GM12878 (cell line): ENCODE data around the gene RETREG3. TPM values are rescaled to one million over a fixed set of nuclear protein-coding genes. Genes with fewer than 3 reads are reported as not detected.
A peak's percentile ranks its signal among the peaks of the same experiment; 100 is the strongest.

Experiments used
- BMI1 ChIP-seq: fragments of 450-650 bp; IDR thresholded peaks from 2 replicates; pipeline ENCODE4 v1.6.1; 2016; ENCODE audit warnings: mild to moderate bottlenecking, moderate library complexity, borderline replicate concordance
- BRCA1 ChIP-seq: IDR thresholded peaks from 2 replicates; pipeline ENCODE4 v1.6.1; 2011; ENCODE audit warnings: low read depth, low read length, improper control_type of control experiment
- CBFB ChIP-seq: IDR thresholded peaks from 2 replicates; pipeline ENCODE4 v1.6.1; 2016; ENCODE audit warnings: antibody characterized with exemption, low read depth
- CHD2 ChIP-seq: IDR thresholded peaks from 2 replicates; pipeline ENCODE4 v1.6.1; 2011; ENCODE audit warnings: low read depth, low read length, improper control_type of control experiment, borderline replicate concordance
- CHD4 ChIP-seq: fragments of 200-600 bp; sonication (generic); IDR thresholded peaks from 2 replicates; pipeline ENCODE4 v1.6.1; 2016; ENCODE audit warnings: mild to moderate bottlenecking
- CREB1 ChIP-seq: IDR thresholded peaks from 2 replicates; pipeline ENCODE4 v1.6.1; 2012; ENCODE audit warnings: low read depth, mild to moderate bottlenecking, inconsistent platforms
- DPF2 ChIP-seq: fragments of 450-650 bp; IDR thresholded peaks from 2 replicates; pipeline ENCODE4 v1.6.1; 2017; ENCODE audit warnings: mild to moderate bottlenecking
- E2F4 ChIP-seq: IDR thresholded peaks from 2 replicates; pipeline ENCODE4 v1.6.1; 2012; ENCODE audit warnings: low read depth, low read length, improper control_type of control experiment
- EED ChIP-seq: sonication (generic); IDR thresholded peaks from 2 replicates; pipeline ENCODE4 v1.6.1; 2016; ENCODE audit warnings: antibody characterized with exemption, low read depth
- FOS ChIP-seq: IDR thresholded peaks from 3 replicates; pipeline ENCODE4 v1.6.1; 2011; ENCODE audit warnings: borderline replicate concordance; ENCODE audit not compliant: insufficient read length; ENCODE audit errors: extremely low read depth
- FOXK2 ChIP-seq: fragments of 450-650 bp; IDR thresholded peaks from 2 replicates; pipeline ENCODE4 v1.6.1; 2017; ENCODE audit warnings: mild to moderate bottlenecking, moderate library complexity
- GABPA ChIP-seq: IDR thresholded peaks from 2 replicates; pipeline ENCODE4 v1.6.1; 2014; ENCODE audit warnings: antibody characterized with exemption, low read depth, mild to moderate bottlenecking, inconsistent platforms
- KAT2A ChIP-seq: conservative IDR thresholded peaks from 2 replicates; pipeline ENCODE4 v1.6.1; 2011; ENCODE audit warnings: low read depth, low read length; ENCODE audit not compliant: control insufficient read depth
- MEF2A ChIP-seq: IDR thresholded peaks from 2 replicates; pipeline ENCODE4 v1.6.1; 2011; ENCODE audit warnings: low read depth, mild to moderate bottlenecking, low read length, moderate library complexity; ENCODE audit not compliant: insufficient read depth
- MLLT1 ChIP-seq: fragments of 450-650 bp; IDR thresholded peaks from 2 replicates; pipeline ENCODE4 v1.6.1; 2016; ENCODE audit warnings: mild to moderate bottlenecking
- MTA2 ChIP-seq: fragments of 450-650 bp; IDR thresholded peaks from 2 replicates; pipeline ENCODE4 v1.6.1; 2016; ENCODE audit warnings: low read depth, mild to moderate bottlenecking, moderate library complexity
- MXI1 ChIP-seq: fragments of 150-350 bp; IDR thresholded peaks from 2 replicates; pipeline ENCODE4 v1.6.1; 2011; ENCODE audit warnings: low read depth, mild to moderate bottlenecking, inconsistent platforms, low read length, improper control_type of control experiment
- MYB ChIP-seq: fragments of 150-350 bp; IDR thresholded peaks from 2 replicates; pipeline ENCODE4 v1.6.1; 2014; ENCODE audit warnings: mild to moderate bottlenecking, low read depth, low read length, borderline replicate concordance
- NFIC ChIP-seq: IDR thresholded peaks from 2 replicates; pipeline ENCODE4 v1.6.1; 2012; ENCODE audit warnings: low read depth, mild to moderate bottlenecking, inconsistent platforms, low read length, moderate library complexity
- NFXL1 ChIP-seq: fragments of 450-650 bp; IDR thresholded peaks from 2 replicates; pipeline ENCODE4 v1.6.1; 2017; ENCODE audit warnings: antibody characterized with exemption, mild to moderate bottlenecking, borderline replicate concordance
- NR2C2 ChIP-seq: IDR thresholded peaks from 2 replicates; pipeline ENCODE4 v1.6.1; 2011; ENCODE audit warnings: borderline replicate concordance, low read depth; ENCODE audit not compliant: control insufficient read depth, insufficient read length
- NRF1 ChIP-seq: conservative IDR thresholded peaks from 2 replicates; pipeline ENCODE4 v1.6.1; 2011; ENCODE audit warnings: mild to moderate bottlenecking, low read depth, low read length, improper control_type of control experiment
- PAX5 ChIP-seq: IDR thresholded peaks from 2 replicates; pipeline ENCODE4 v1.6.1; 2011; ENCODE audit warnings: low read depth, low read length, borderline replicate concordance
- RAD51 ChIP-seq: fragments of 450-650 bp; IDR thresholded peaks from 2 replicates; pipeline ENCODE4 v1.6.1; 2016; ENCODE audit warnings: moderate library complexity, mild to moderate bottlenecking, inconsistent platforms
- RBBP5 ChIP-seq: fragments of 200-600 bp; sonication (generic); conservative IDR thresholded peaks from 2 replicates; pipeline ENCODE4 v1.6.1; 2016
- SMAD1 ChIP-seq: fragments of 450-650 bp; IDR thresholded peaks from 2 replicates; pipeline ENCODE4 v1.6.1; 2018; ENCODE audit warnings: mild to moderate bottlenecking, low read depth; ENCODE audit not compliant: partially characterized antibody
- SMARCA5 ChIP-seq: fragments of 450-650 bp; IDR thresholded peaks from 2 replicates; pipeline ENCODE4 v1.6.1; 2017; ENCODE audit warnings: mild to moderate bottlenecking
- SREBF2 ChIP-seq: IDR thresholded peaks from 2 replicates; pipeline ENCODE4 v1.6.1; 2012; ENCODE audit warnings: mild to moderate bottlenecking, low read length
- STAT3 ChIP-seq: IDR thresholded peaks from 2 replicates; pipeline ENCODE4 v1.6.1; 2011; ENCODE audit warnings: low read depth, low read length, improper control_type of control experiment
- TCF7 ChIP-seq: IDR thresholded peaks from 2 replicates; pipeline ENCODE4 v1.6.1; 2014; ENCODE audit warnings: antibody characterized with exemption, borderline replicate concordance
- ZNF217 ChIP-seq: fragments of 450-650 bp; IDR thresholded peaks from 2 replicates; pipeline ENCODE4 v1.6.1; 2017; ENCODE audit warnings: antibody characterized with exemption, mild to moderate bottlenecking
- ZNF274 ChIP-seq: IDR thresholded peaks from one replicate; pipeline ENCODE4 v1.8.0; 2011; ENCODE audit not compliant: insufficient read length, insufficient read depth
- ZNF622 ChIP-seq: fragments of 450-650 bp; IDR thresholded peaks from 2 replicates; pipeline ENCODE4 v1.6.1; 2017; ENCODE audit warnings: mild to moderate bottlenecking, inconsistent platforms
- polyA plus RNA-seq, 11 experiments: library from polyadenylated mRNA; depleted of rRNA in 4 of 11; unstranded in 6 of 11; stranded (reverse) in 5 of 11; fragments of >200 nt; fragmentation: Nextera tagmentation in 4 of 11; fragmentation: Illumina TruSeq in 1 of 11; extraction: Ambion mirVana in 4 of 11; extraction: Trizol in 1 of 11; gene quantifications; 1 replicate in 1 of 11; 2 replicates in 10 of 11; pipeline versions ENCODE4 v1.2.1 to v1.2.3, GENCODE V29; 2011 to 2016; ENCODE audit warnings: inconsistent platforms in 2 of 11, missing spikeins in 2 of 11, low read depth in 1 of 11
- total RNA-seq, 4 experiments: library from RNA; depleted of rRNA in 3 of 4; stranded (reverse); fragments of >200 nt in 3 of 4; fragmentation: Illumina TruSeq in 1 of 4; extraction: Trizol in 1 of 4; gene quantifications; 2 replicates each; pipeline versions ENCODE4 v1.2.1 to v1.2.3, GENCODE V29; 2013 to 2021

Gene RETREG3
- total and polyA plus RNA-seq, 10 of the 15 experiments (the other 5 are each of a cell fraction or from before 2014, with no cell fraction given) = 7.0 to 50.6 (median 27.3) TPM

GRCh38 chr17:42577532-42578281 is 31.5 kb downstream of the RETREG3 start, which contains the start of gene PSMC3IP (continued):
- peak; percentile 95 for TF ChIP-seq E2F4
- no peak for TF ChIP-seq PAX5
- no peak for TF ChIP-seq FOS
- no peak for TF ChIP-seq MEF2A
- no peak for TF ChIP-seq NR2C2
- no peak for TF ChIP-seq BRCA1
- peak; percentile 88 for TF ChIP-seq BMI1
- TF ChIP-seq NFIC = no peak; the same call in 1 of the 2 replicates
- peak; percentile 80 for TF ChIP-seq CREB1
- no peak for TF ChIP-seq FOXK2
- TF ChIP-seq NFXL1 = no peak
- no peak for TF ChIP-seq RBBP5
- no peak for TF ChIP-seq ZNF622
- no peak for TF ChIP-seq SREBF2
- no peak for TF ChIP-seq TCF7
- TF ChIP-seq EED = no peak
- no peak for TF ChIP-seq KAT2A
- TF ChIP-seq SMAD1 = no peak
- peak; percentile 37; the same call in 1 of the 2 replicates for TF ChIP-seq NRF1
- no peak for TF ChIP-seq CHD4
- no peak for TF ChIP-seq MTA2
- no peak for TF ChIP-seq ZNF274
- no peak for TF ChIP-seq STAT3
- TF ChIP-seq ZNF217 = no peak
- TF ChIP-seq RAD51 = no peak
- no peak; the same call in 1 of the 2 replicates for TF ChIP-seq DPF2
- TF ChIP-seq CHD2 = peak; percentile 87
- no peak for TF ChIP-seq MYB
- peak; percentile 85 for TF ChIP-seq MXI1
- TF ChIP-seq SMARCA5 = no peak
- no peak; the same call in 1 of the 2 replicates for TF ChIP-seq CBFB
- peak; percentile 96 for TF ChIP-seq GABPA
- no peak; the same call in 1 of the 2 replicates for TF ChIP-seq MLLT1
